Neural cell (in vitro differentiated cells): Measurements from ENCODE around the gene ATP13A3. TPM values are rescaled to one million over a fixed set of nuclear protein-coding genes. Genes with fewer than 3 reads are reported as not detected.

ENCODE experiments used
- H2AFZ ChIP-seq: fragments of 200-600, 300-800 bp; sonication (generic), shearing (Covaris generic); 2 replicates; pipeline ENCODE4 v1.6.0; 2014; ENCODE audit warnings: low read depth, mild to moderate bottlenecking, antibody characterized with exemption, low read length, moderate library complexity
- H3F3A ChIP-seq: fragments of 200-600 bp; shearing (Covaris generic); 2 replicates; pipeline ENCODE4 v1.6.1; 2016; ENCODE audit warnings: mild to moderate bottlenecking, moderate library complexity, mixed read lengths, antibody characterized with exemption, low read length; ENCODE audit not compliant: insufficient read depth, poor library complexity, severe bottlenecking
- H3K27ac ChIP-seq: fragments of 200-600, 300-800 bp; sonication (generic), shearing (Covaris generic); 2 replicates; pipeline ENCODE4 v1.5.1; 2014; ENCODE audit warnings: mild to moderate bottlenecking, low read length, moderate library complexity
- H3K27me3 ChIP-seq: fragments of 300-800, 200-600 bp; sonication (generic), shearing (Covaris generic); 2 replicates; pipeline ENCODE4 v1.6.0; 2014; ENCODE audit warnings: mild to moderate bottlenecking, low read depth, low read length, moderate library complexity; ENCODE audit not compliant: insufficient read depth
- H3K36me3 ChIP-seq: fragments of 300-800, 200-600 bp; sonication (generic), shearing (Covaris generic); 2 replicates; pipeline ENCODE4 v1.5.1; 2014; ENCODE audit warnings: mild to moderate bottlenecking, antibody characterized with exemption, low read length, moderate library complexity; ENCODE audit not compliant: insufficient read depth
- H3K4me2 ChIP-seq: fragments of 300-800, 200-600 bp; sonication (generic), shearing (Covaris generic); 2 replicates; pipeline ENCODE4 v1.6.0; 2014; ENCODE audit warnings: mild to moderate bottlenecking, low read length
- H3K4me3 ChIP-seq: fragments of 300-800, 200-600 bp; sonication (generic), shearing (Covaris generic); 2 replicates; pipeline ENCODE4 v1.5.1; 2014; ENCODE audit warnings: mild to moderate bottlenecking, low read length, moderate library complexity
- H3K79me2 ChIP-seq: fragments of 200-600 bp; shearing (Covaris generic); replicated peaks from 2 replicates; pipeline ENCODE4 v1.6.0; 2014; ENCODE audit warnings: mild to moderate bottlenecking, low read length, moderate library complexity; ENCODE audit not compliant: insufficient read depth
- H3K9ac ChIP-seq: fragments of 300-800, 200-600 bp; sonication (generic), shearing (Covaris generic); 2 replicates; pipeline ENCODE4 v1.6.1; 2016; ENCODE audit warnings: mild to moderate bottlenecking, low read length, mixed read lengths
- H3K9me2 ChIP-seq: fragments of 200-600 bp; shearing (Covaris generic); 2 replicates; pipeline ENCODE4 v1.6.1; 2016; ENCODE audit warnings: mild to moderate bottlenecking, low read length, mixed read lengths; ENCODE audit not compliant: insufficient read depth
- H3K9me3 ChIP-seq: fragments of 200-600, 300-800 bp; sonication (generic), shearing (Covaris generic); 2 replicates; pipeline ENCODE4 v1.6.1; 2016; ENCODE audit warnings: mild to moderate bottlenecking, mixed run types, low read length, moderate library complexity, mixed read lengths
- H4K20me1 ChIP-seq: fragments of 200-600 bp; shearing (Covaris generic); 2 replicates; pipeline ENCODE4 v1.6.1; 2016; ENCODE audit warnings: mild to moderate bottlenecking, mixed run types; ENCODE audit not compliant: insufficient read depth
- EP300 ChIP-seq: fragments of 450-650 bp; conservative IDR thresholded peaks from 2 replicates; pipeline ENCODE4 v1.6.1; 2014; ENCODE audit warnings: antibody characterized with exemption, mild to moderate bottlenecking, moderate library complexity; ENCODE audit not compliant: poor library complexity, severe bottlenecking
- EZH2 ChIP-seq: fragments of 200-600, 300-800 bp; shearing (Covaris generic), sonication (generic); IDR thresholded peaks from 2 replicates; pipeline ENCODE4 v1.6.1; 2014; ENCODE audit warnings: antibody characterized with exemption, low read length, borderline replicate concordance, mild to moderate bottlenecking; ENCODE audit not compliant: insufficient read depth, poor library complexity, severe bottlenecking
- MXI1 ChIP-seq: fragments of 450-650 bp; conservative IDR thresholded peaks from 2 replicates; pipeline ENCODE4 v1.6.1; 2014; ENCODE audit warnings: antibody characterized with exemption, mild to moderate bottlenecking; ENCODE audit not compliant: poor library complexity, severe bottlenecking
- POLR2AphosphoS5 ChIP-seq: IDR thresholded peaks from 2 replicates; pipeline ENCODE4 v1.6.1; 2012
- RAD21 ChIP-seq: fragments of 450-650 bp; conservative IDR thresholded peaks from 2 replicates; pipeline ENCODE4 v1.6.1; 2014; ENCODE audit warnings: antibody characterized with exemption, mild to moderate bottlenecking, moderate library complexity
- SMC3 ChIP-seq: fragments of 450-650 bp; conservative IDR thresholded peaks from 2 replicates; pipeline ENCODE4 v1.6.1; 2014; ENCODE audit warnings: antibody characterized with exemption, mild to moderate bottlenecking, moderate library complexity; ENCODE audit not compliant: poor library complexity
- TAF1 ChIP-seq: IDR thresholded peaks from 2 replicates; pipeline ENCODE4 v1.6.1; 2012; ENCODE audit warnings: low read depth
- polyA plus RNA-seq: library from polyadenylated mRNA; depleted of rRNA; stranded (reverse); fragments of >200 nt; gene quantifications from 2 replicates; pipeline ENCODE4 v1.2.3, GENCODE V29; 2014
- TF ChIP-seq, protein P1 (sequence below): fragments of 450-650 bp; IDR thresholded peaks from 2 replicates; pipeline ENCODE4 v1.5.1; 2014; ENCODE audit warnings: antibody characterized with exemption, mild to moderate bottlenecking, moderate library complexity; ENCODE audit not compliant: poor library complexity, severe bottlenecking
- TF ChIP-seq, protein P2 (sequence below): IDR thresholded peaks from 2 replicates; pipeline ENCODE4 v1.6.1; 2012; ENCODE audit warnings: borderline replicate concordance

ATP13A3 gene
- polyA plus RNA-seq, 1 donor from 2014 or later = 64.7 TPM

DNA sequence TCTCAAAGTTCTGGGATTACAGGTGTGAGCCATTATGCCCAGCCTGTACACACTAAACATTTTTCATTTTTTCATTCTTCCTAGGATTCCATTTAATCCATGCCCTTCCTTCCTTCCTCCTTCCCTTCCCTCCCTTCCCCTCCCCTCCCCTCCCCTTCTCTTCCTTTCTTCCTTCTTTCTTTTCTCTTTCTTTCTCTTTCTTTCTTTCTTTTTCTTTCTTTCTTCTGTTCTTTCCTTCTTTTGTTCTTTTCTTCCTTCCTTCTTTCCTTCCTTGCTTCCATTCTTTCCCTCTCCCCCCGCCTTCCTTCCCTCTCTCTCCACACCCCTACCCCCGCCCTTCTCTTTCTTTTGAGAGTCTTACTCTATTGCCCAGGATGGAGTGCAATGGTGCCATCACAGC is 40.9 kb upstream of the ATP13A3 start:
- Histone ChIP-seq H3F3A (no peaks in the 10 kb centered on the region), H2AFZ (no peak overlapping the region), H3K79me2 (no peaks in the 10 kb centered on the region), H4K20me1 (no peaks in the 10 kb centered on the region), H3K4me3 (no peak overlapping the region), H3K36me3 (no peaks in the 10 kb centered on the region), H3K9me2 (no peaks in the 10 kb centered on the region), H3K9ac (no peak overlapping the region), H3K27me3 (no peaks in the 10 kb centered on the region), H3K27ac (no peak overlapping the region), H3K4me2 (no peak overlapping the region), H3K9me3 (no peaks in the 10 kb centered on the region)
- TF ChIP-seq, protein P1, sequence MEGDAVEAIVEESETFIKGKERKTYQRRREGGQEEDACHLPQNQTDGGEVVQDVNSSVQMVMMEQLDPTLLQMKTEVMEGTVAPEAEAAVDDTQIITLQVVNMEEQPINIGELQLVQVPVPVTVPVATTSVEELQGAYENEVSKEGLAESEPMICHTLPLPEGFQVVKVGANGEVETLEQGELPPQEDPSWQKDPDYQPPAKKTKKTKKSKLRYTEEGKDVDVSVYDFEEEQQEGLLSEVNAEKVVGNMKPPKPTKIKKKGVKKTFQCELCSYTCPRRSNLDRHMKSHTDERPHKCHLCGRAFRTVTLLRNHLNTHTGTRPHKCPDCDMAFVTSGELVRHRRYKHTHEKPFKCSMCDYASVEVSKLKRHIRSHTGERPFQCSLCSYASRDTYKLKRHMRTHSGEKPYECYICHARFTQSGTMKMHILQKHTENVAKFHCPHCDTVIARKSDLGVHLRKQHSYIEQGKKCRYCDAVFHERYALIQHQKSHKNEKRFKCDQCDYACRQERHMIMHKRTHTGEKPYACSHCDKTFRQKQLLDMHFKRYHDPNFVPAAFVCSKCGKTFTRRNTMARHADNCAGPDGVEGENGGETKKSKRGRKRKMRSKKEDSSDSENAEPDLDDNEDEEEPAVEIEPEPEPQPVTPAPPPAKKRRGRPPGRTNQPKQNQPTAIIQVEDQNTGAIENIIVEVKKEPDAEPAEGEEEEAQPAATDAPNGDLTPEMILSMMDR = no peak
- TF ChIP-seq RAD21 = no peak
- TF ChIP-seq POLR2AphosphoS5 = no peak
- no peak for TF ChIP-seq EP300
- no peak for TF ChIP-seq SMC3
- no peak for TF ChIP-seq MXI1
- no peak for TF ChIP-seq EZH2
- TF ChIP-seq, protein P2, sequence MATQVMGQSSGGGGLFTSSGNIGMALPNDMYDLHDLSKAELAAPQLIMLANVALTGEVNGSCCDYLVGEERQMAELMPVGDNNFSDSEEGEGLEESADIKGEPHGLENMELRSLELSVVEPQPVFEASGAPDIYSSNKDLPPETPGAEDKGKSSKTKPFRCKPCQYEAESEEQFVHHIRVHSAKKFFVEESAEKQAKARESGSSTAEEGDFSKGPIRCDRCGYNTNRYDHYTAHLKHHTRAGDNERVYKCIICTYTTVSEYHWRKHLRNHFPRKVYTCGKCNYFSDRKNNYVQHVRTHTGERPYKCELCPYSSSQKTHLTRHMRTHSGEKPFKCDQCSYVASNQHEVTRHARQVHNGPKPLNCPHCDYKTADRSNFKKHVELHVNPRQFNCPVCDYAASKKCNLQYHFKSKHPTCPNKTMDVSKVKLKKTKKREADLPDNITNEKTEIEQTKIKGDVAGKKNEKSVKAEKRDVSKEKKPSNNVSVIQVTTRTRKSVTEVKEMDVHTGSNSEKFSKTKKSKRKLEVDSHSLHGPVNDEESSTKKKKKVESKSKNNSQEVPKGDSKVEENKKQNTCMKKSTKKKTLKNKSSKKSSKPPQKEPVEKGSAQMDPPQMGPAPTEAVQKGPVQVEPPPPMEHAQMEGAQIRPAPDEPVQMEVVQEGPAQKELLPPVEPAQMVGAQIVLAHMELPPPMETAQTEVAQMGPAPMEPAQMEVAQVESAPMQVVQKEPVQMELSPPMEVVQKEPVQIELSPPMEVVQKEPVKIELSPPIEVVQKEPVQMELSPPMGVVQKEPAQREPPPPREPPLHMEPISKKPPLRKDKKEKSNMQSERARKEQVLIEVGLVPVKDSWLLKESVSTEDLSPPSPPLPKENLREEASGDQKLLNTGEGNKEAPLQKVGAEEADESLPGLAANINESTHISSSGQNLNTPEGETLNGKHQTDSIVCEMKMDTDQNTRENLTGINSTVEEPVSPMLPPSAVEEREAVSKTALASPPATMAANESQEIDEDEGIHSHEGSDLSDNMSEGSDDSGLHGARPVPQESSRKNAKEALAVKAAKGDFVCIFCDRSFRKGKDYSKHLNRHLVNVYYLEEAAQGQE = no peak
- TF ChIP-seq TAF1 = no peak

DNA sequence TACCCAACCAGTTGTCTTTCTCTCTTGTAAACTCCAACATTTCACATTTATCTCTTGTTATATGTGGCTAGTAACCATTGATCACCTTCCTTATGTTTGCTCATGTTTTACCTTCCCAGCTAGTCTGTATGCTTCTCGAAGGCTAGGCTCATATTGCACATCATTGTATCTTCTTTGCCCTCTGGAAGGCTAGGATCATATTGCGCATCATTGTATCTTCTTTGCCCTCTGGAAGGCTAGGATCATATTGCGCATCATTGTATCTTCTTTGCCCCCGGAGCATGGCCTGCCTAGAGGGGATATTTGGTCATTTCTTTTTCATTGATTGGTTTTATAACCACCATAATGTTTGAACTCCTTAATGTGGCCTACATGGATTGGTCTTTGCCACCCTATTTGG is 39.4 kb upstream of the ATP13A3 start:
- H3K4me2 ChIP-seq = no peak overlapping the region
- no peak overlapping the region for H3K4me3 ChIP-seq
- H3K27me3 ChIP-seq = no peaks in the 10 kb centered on the region
- no peaks in the 10 kb centered on the region for H3K79me2 ChIP-seq
- H3K9me2 ChIP-seq = no peaks in the 10 kb centered on the region
- no peaks in the 10 kb centered on the region for H3F3A ChIP-seq
- no peaks in the 10 kb centered on the region for H3K36me3 ChIP-seq
- no peak overlapping the region for H2AFZ ChIP-seq
- H3K9ac ChIP-seq = no peak overlapping the region
- H3K9me3 ChIP-seq = no peaks in the 10 kb centered on the region
- H4K20me1 ChIP-seq = no peaks in the 10 kb centered on the region
- TF ChIP-seq EP300 (no peak), POLR2AphosphoS5 (no peak), SMC3 (no peak), MXI1 (no peak), TAF1 (no peak), RAD21 (no peak), EZH2 (no peak)
- TF ChIP-seq, protein P1 = no peak
- TF ChIP-seq, protein P2 = no peak
- no peak overlapping the region for H3K27ac ChIP-seq
